ENCODE measurements around the gene CYB5R3.
A peak's percentile ranks its signal among the peaks of the same experiment; 100 is the strongest.

CYB5R3 gene

GRCh38 chr22:42661985-42662831 is 13.0 kb upstream of the CYB5R3 start:
- Histone ChIP-seq H3K4me3 (peak overlapping the region; percentile 68), H3K27ac (peak overlapping the region; percentile 12 to 29)
- peak; percentile 87 for DNase-seq (ENCODE audit: low spot score)
- peak; percentile 70 for TF ChIP-seq CTCF (IDR thresholded peaks at IDR 0.05)

GRCh38 chr22:42656578-42656977 is 7.4 kb upstream of the CYB5R3 start:
- Histone ChIP-seq H3K4me3 (no peak overlapping the region), H3K27ac (no peak overlapping the region)
- TF ChIP-seq CTCF (IDR thresholded peaks at IDR 0.05), result no peak
- no peak for DNase-seq (ENCODE audit: low spot score)

GRCh38 chr22:42655693-42656092 is 6.5 kb upstream of the CYB5R3 start:
- Histone ChIP-seq H3K27ac (no peak overlapping the region), H3K4me3 (no peak overlapping the region)
- no peak for DNase-seq (ENCODE audit: low spot score)
- TF ChIP-seq CTCF (IDR thresholded peaks at IDR 0.05), result no peak

- TF ChIP-seq CTCF (IDR thresholded peaks at IDR 0.05), result no peak
These were observed 5.4 kb upstream of the CYB5R3 start for GRCh38 chr22:42654436-42655073.

GRCh38 chr22:42653999-42654398 is 4.8 kb upstream of the CYB5R3 start:
- no peak for DNase-seq (ENCODE audit: low spot score)
- Histone ChIP-seq H3K4me3 (no peak overlapping the region), H3K27ac (no peak overlapping the region)
- no peak for TF ChIP-seq CTCF (IDR thresholded peaks at IDR 0.05)

More at GRCh38 chr22:42654436-42655073, 5.4 kb upstream of the CYB5R3 start:
- DNase-seq (ENCODE audit: low spot score), result no peak
- H3K27ac ChIP-seq, result no peak overlapping the region
- no peak overlapping the region for H3K4me3 ChIP-seq

- no peak overlapping the region for H3K4me3 ChIP-seq
- no peak overlapping the region for H3K27ac ChIP-seq
- no peak for TF ChIP-seq CTCF (IDR thresholded peaks at IDR 0.05)
- DNase-seq (ENCODE audit: low spot score), result no peak
These were observed 1.9 kb upstream of the CYB5R3 start for GRCh38 chr22:42651134-42651533.
